DOHH2 (cell line): ENCODE data around the gene MET.

Source experiments
- CTCF ChIP-seq: fragments of 200-600 bp; sonication (generic); IDR thresholded peaks from one replicate; pipeline ENCODE4 v1.5.1; 2014; ENCODE audit warnings: antibody characterized with exemption, mild to moderate bottlenecking, low read depth, low read length; ENCODE audit not compliant: poor library complexity, severe bottlenecking
- EZH2phosphoT487 ChIP-seq: fragments of 200-600 bp; sonication (generic); IDR thresholded peaks from 2 replicates; pipeline ENCODE4 v1.6.1; 2017; ENCODE audit warnings: borderline replicate concordance, mild to moderate bottlenecking, antibody characterized with exemption, low read length, moderate library complexity, mixed read lengths

DNA sequence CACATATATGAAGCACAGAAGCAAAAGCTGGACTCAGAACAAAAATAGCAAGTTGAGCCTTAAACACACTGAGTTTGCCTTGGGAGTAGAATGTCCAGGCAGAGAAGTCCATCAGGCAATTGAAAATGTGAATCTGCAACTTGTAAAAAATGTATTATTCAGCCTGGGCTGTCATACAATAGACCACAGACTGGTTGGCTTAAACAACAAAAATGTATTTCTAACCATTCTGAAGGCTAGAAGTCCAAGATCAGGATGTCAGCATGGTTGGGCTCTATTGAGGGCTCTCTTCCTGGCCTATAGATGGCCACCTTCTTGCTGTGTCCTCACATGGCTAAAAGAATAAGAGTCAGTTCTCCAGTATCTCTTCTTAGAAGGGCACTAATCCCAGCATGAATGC lies 113.8 kb downstream of the MET start:
- TF ChIP-seq CTCF = no peak
- TF ChIP-seq EZH2phosphoT487 = no peak
